ENCODE results near the gene RALGPS2.
"Not testable (repeated sequence)": the region's sequence is repeated elsewhere in the genome, so short reads cannot be mapped to it uniquely, and the experiment has no call there.

The RALGPS2 gene

GRCh38 chr1:178946416-178946815 lies 221.4 kb downstream of the RALGPS2 start:
- TF ChIP-seq MAX (IDR thresholded peaks at IDR 0.05; ENCODE audit: low read depth, low read length) = no peak
- no peak for TF ChIP-seq MYC (IDR thresholded peaks at IDR 0.05; ENCODE audit: low read depth, low read length)
- no peak for TF ChIP-seq CTCF (IDR thresholded peaks at IDR 0.05; ENCODE audit: low read depth, low read length)
- no peak for TF ChIP-seq POLR2A (IDR thresholded peaks at IDR 0.05; ENCODE audit: extremely low read depth, insufficient read length)
- no peak for DNase-seq (ENCODE audit: low read depth)
- H3K4me3 ChIP-seq (ENCODE audit: low read depth, low read length) = no peak overlapping the region

- H3K4me3 ChIP-seq (ENCODE audit: low read depth, low read length) = no peak overlapping the region
- TF ChIP-seq CTCF (IDR thresholded peaks at IDR 0.05; ENCODE audit: low read depth, low read length) (no peak), POLR2A (IDR thresholded peaks at IDR 0.05; ENCODE audit: extremely low read depth, insufficient read length) (no peak), MAX (IDR thresholded peaks at IDR 0.05; ENCODE audit: low read depth, low read length) (no peak), MYC (IDR thresholded peaks at IDR 0.05; ENCODE audit: low read depth, low read length) (no peak)
- DNase-seq (ENCODE audit: low read depth) = peak; percentile 37
These were observed 222.0 kb downstream of the RALGPS2 start for GRCh38 chr1:178946855-178947676.

- DNase-seq (ENCODE audit: low read depth) = no peak
- TF ChIP-seq CTCF (IDR thresholded peaks at IDR 0.05; ENCODE audit: low read depth, low read length) (no peak), MAX (IDR thresholded peaks at IDR 0.05; ENCODE audit: low read depth, low read length) (no peak), MYC (IDR thresholded peaks at IDR 0.05; ENCODE audit: low read depth, low read length) (no peak), POLR2A (IDR thresholded peaks at IDR 0.05; ENCODE audit: extremely low read depth, insufficient read length) (no peak)
- H3K4me3 ChIP-seq (ENCODE audit: low read depth, low read length) = no peak overlapping the region
These were observed 222.6 kb downstream of the RALGPS2 start for GRCh38 chr1:178947677-178947981.

GRCh38 chr1:178948676-178949075 lies 223.6 kb downstream of the RALGPS2 start:
- H3K4me3 ChIP-seq (ENCODE audit: low read depth, low read length) = no peak overlapping the region
- TF ChIP-seq MYC (IDR thresholded peaks at IDR 0.05; ENCODE audit: low read depth, low read length) = no peak
- no peak for TF ChIP-seq MAX (IDR thresholded peaks at IDR 0.05; ENCODE audit: low read depth, low read length)
- no peak for TF ChIP-seq POLR2A (IDR thresholded peaks at IDR 0.05; ENCODE audit: extremely low read depth, insufficient read length)
- no peak for TF ChIP-seq CTCF (IDR thresholded peaks at IDR 0.05; ENCODE audit: low read depth, low read length)
- DNase-seq (ENCODE audit: low read depth) = no peak

GRCh38 chr1:178949866-178950265 lies 224.8 kb downstream of the RALGPS2 start:
- not testable (repeated sequence) for H3K4me3 ChIP-seq (ENCODE audit: low read depth, low read length); DNase-seq (ENCODE audit: low read depth)

GRCh38 chr1:178951600-178951999 lies 226.6 kb downstream of the RALGPS2 start:
- H3K4me3 ChIP-seq (ENCODE audit: low read depth, low read length) = no peak overlapping the region
- TF ChIP-seq MAX (IDR thresholded peaks at IDR 0.05; ENCODE audit: low read depth, low read length) (no peak), MYC (IDR thresholded peaks at IDR 0.05; ENCODE audit: low read depth, low read length) (no peak), CTCF (IDR thresholded peaks at IDR 0.05; ENCODE audit: low read depth, low read length) (no peak), POLR2A (IDR thresholded peaks at IDR 0.05; ENCODE audit: extremely low read depth, insufficient read length) (no peak)
- DNase-seq (ENCODE audit: low read depth) = no peak

Data from NB4 (cell line).